VCaP (cell line): ENCODE results near the gene DDX42.
"Not testable (repeated sequence)": the region's sequence is repeated elsewhere in the genome, so short reads cannot be mapped to it uniquely, and the experiment has no call there.

Source experiments
- H3K27ac ChIP-seq: fragments of 450-650 bp; 2 replicates; pipeline ENCODE4 v1.5.1; 2017
- CTCF ChIP-seq: fragments of 450-650 bp; conservative IDR thresholded peaks from 2 replicates; pipeline ENCODE4 v1.5.1; 2017; ENCODE audit warnings: mild to moderate bottlenecking, moderate library complexity

The DDX42 gene

GRCh38 chr17:63780928-63781327, 7.0 kb downstream of the DDX42 start:
- no peak for TF ChIP-seq CTCF
- H3K27ac ChIP-seq: peak overlapping the region; percentile 30

- H3K27ac ChIP-seq: no peak overlapping the region
- TF ChIP-seq CTCF: no peak
Observed at GRCh38 chr17:63783522-63783921, 9.6 kb downstream of the DDX42 start.

- TF ChIP-seq CTCF: no peak
- H3K27ac ChIP-seq: no peak overlapping the region
Observed at GRCh38 chr17:63785556-63785955, 11.6 kb downstream of the DDX42 start.

GRCh38 chr17:63786117-63786516, 12.1 kb downstream of the DDX42 start:
- TF ChIP-seq CTCF: no peak
- H3K27ac ChIP-seq: no peak overlapping the region

- no peak overlapping the region for H3K27ac ChIP-seq
- TF ChIP-seq CTCF: no peak
Observed at GRCh38 chr17:63786971-63787711, 13.2 kb downstream of the DDX42 start.

GRCh38 chr17:63790057-63790456, 16.1 kb downstream of the DDX42 start:
- TF ChIP-seq CTCF: no peak
- H3K27ac ChIP-seq: no peak overlapping the region

- H3K27ac ChIP-seq: no peak overlapping the region
- no peak for TF ChIP-seq CTCF
Observed at GRCh38 chr17:63792055-63792729, 18.2 kb downstream of the DDX42 start.

- H3K27ac ChIP-seq: not testable (repeated sequence)
Observed at GRCh38 chr17:63796375-63796774, 22.4 kb downstream of the DDX42 start.
